GM12873 (cell line): Measurements from ENCODE around the gene SYN1.

Source experiments
- CTCF ChIP-seq: IDR thresholded peaks from 2 replicates; pipeline ENCODE4 v1.5.1; 2012; ENCODE audit warnings: low read depth, mild to moderate bottlenecking, moderate library complexity, low read length, control low read depth; ENCODE audit not compliant: insufficient read depth; ENCODE audit errors: missing control alignments

The SYN1 gene

GRCh38 chrX:47568656-47569295 is 50.9 kb downstream of the SYN1 start:
- TF ChIP-seq CTCF, result peak; percentile 55

GRCh38 chrX:47566841-47567240 is 52.8 kb downstream of the SYN1 start:
- TF ChIP-seq CTCF, result no peak

GRCh38 chrX:47564438-47565085 is 55.1 kb downstream of the SYN1 start:
- TF ChIP-seq CTCF, result no peak

- TF ChIP-seq CTCF, result no peak
Observed at GRCh38 chrX:47563801-47564315, 55.8 kb downstream of the SYN1 start.

- peak; percentile 51 for TF ChIP-seq CTCF
Observed at GRCh38 chrX:47562615-47563243, 56.9 kb downstream of the SYN1 start.

GRCh38 chrX:47561659-47562151 is 58.0 kb downstream of the SYN1 start:
- no peak for TF ChIP-seq CTCF
